Gastroesophageal sphincter (tissue), 3 donors: Measurements from ENCODE around the gene SECISBP2.

Experiments used
- CTCF ChIP-seq, 4 experiments: fragments of 200-600 bp in 2 of 4; fragments of 450-650 bp in 2 of 4; sonication (generic) in 1 of 4; IDR thresholded peaks; one replicate each; pipeline ENCODE4 v1.5.1; 2017 to 2019; ENCODE audit warnings: antibody characterized with exemption in 4 of 4, mild to moderate bottlenecking in 2 of 4, moderate library complexity in 2 of 4
- POLR2A ChIP-seq, 2 donors: fragments of 450-650 bp; IDR thresholded peaks; one replicate each; pipeline ENCODE4 v1.6.1; 2017; ENCODE audit warnings: antibody characterized with exemption in 2 of 2, mild to moderate bottlenecking in 2 of 2, moderate library complexity in 1 of 2

- TF ChIP-seq POLR2A (IDR thresholded peaks at IDR 0.05) (peak; percentile 88 to 94), CTCF (IDR thresholded peaks at IDR 0.05) (peak in 2 of 4 experiments; percentile 2 to 22)
Measured at GRCh38 chr9:89310475-89311345, 7.6 kb upstream of the SECISBP2 start, which contains the start of gene CKS2.
